Activated CD4-positive, alpha-beta T cell treated with anti-CD3 and anti-CD28 coated beads, Interleukin-2, amount 10 ng/mL, durations not matched to agents 7 days and 5 days (primary cell): ENCODE data around the gene TMED6. TPM values are rescaled to one million over a fixed set of nuclear protein-coding genes. Genes with fewer than 3 reads are reported as not detected.
"Not testable (repeated sequence)": the region's sequence is repeated elsewhere in the genome, so short reads cannot be mapped to it uniquely, and the experiment has no call there.

Source experiments
- CTCF ChIA-PET: fragments of 350-600 bp; sonication (Branson Sonifier 250); formaldehyde crosslinking; loops from one replicate; lab custom pipeline; 2021; ENCODE audit warnings: antibody characterized with exemption; lab: Charles Lee
- POLR2A ChIA-PET: fragments of 350-600 bp; sonication (Branson Sonifier 250); formaldehyde crosslinking; loops from one replicate; lab custom pipeline; 2021; ENCODE audit warnings: antibody characterized with exemption; lab: Charles Lee
- DNase-seq: peaks from one replicate; pipeline ENCODE4 v3.0.0-alpha.2; 2020
- H3K27ac Mint-ChIP-seq: one replicate; pipeline ENCODE4 v1.8.0; 2021; ENCODE audit warnings: mild to moderate bottlenecking, moderate library complexity, mixed read lengths
- H3K27me3 Mint-ChIP-seq: one replicate; pipeline ENCODE4 v1.8.0; 2021; ENCODE audit warnings: mixed read lengths
- H3K36me3 Mint-ChIP-seq: one replicate; pipeline ENCODE4 v1.8.0; 2021; ENCODE audit warnings: low read depth, mixed read lengths
- H3K4me1 Mint-ChIP-seq: one replicate; pipeline ENCODE4 v1.8.0; 2021; ENCODE audit warnings: mixed read lengths
- H3K4me3 Mint-ChIP-seq: one replicate; pipeline ENCODE4 v1.8.0; 2021; ENCODE audit warnings: mild to moderate bottlenecking, moderate library complexity, mixed read lengths
- H3K9me3 Mint-ChIP-seq: one replicate; pipeline ENCODE4 v1.8.0; 2021; ENCODE audit warnings: mixed read lengths
- total RNA-seq, 2 experiments: library from RNA; stranded (reverse); gene quantifications; one replicate each; pipeline ENCODE4 v1.2.3, GENCODE V29; 2021

The TMED6 gene
- total RNA-seq, 2 experiments from 2014 or later = 1.0 to 1.3 TPM

GRCh38 chr16:69378036-69378435 lies 26.4 kb upstream of the TMED6 start:
- H3K36me3 Mint-ChIP-seq = peaks cover 36% of the 10 kb centered on the region
- H3K27me3 Mint-ChIP-seq = no peaks in the 10 kb centered on the region
- POLR2A ChIA-PET = interaction anchor here (0.7 kb wide), 1 partner anchor 230 kb away, joined by 4 read pairs; no protein-coding TSS in a partner anchor
- no peak for DNase-seq
- H3K4me1 Mint-ChIP-seq = peaks cover 24% of the 10 kb centered on the region
- H3K4me3 Mint-ChIP-seq = no peak overlapping the region
- no peaks in the 10 kb centered on the region for H3K9me3 Mint-ChIP-seq
- H3K27ac Mint-ChIP-seq = no peak overlapping the region
- CTCF ChIA-PET = interaction anchor here (0.7 to 1.2 kb wide), 3 partner anchors 10 to 174 kb away, joined by 3 to 4 read pairs (median 3); no protein-coding TSS in a partner anchor

GRCh38 chr16:69376393-69377059 lies 24.9 kb upstream of the TMED6 start:
- Mint-ChIP-seq H3K36me3 (peaks cover 32% of the 10 kb centered on the region), H3K27me3 (no peaks in the 10 kb centered on the region), H3K27ac (no peak overlapping the region), H3K4me3 (no peak overlapping the region), H3K9me3 (no peaks in the 10 kb centered on the region), H3K4me1 (peaks cover 14% of the 10 kb centered on the region)
- ChIA-PET POLR2A (no interaction called here), CTCF (interaction anchor here (0.7 to 1.4 kb wide), 3 partner anchors 9 to 30 kb away, joined by 3 to 6 read pairs (median 5); partner anchors contain the start of gene TERF2)
- no peak for DNase-seq

GRCh38 chr16:69373019-69373418 lies 21.4 kb upstream of the TMED6 start:
- Mint-ChIP-seq H3K4me1 (peaks cover 12% of the 10 kb centered on the region), H3K9me3 (no peaks in the 10 kb centered on the region), H3K27me3 (no peaks in the 10 kb centered on the region), H3K4me3 (no peak overlapping the region), H3K27ac (no peak overlapping the region), H3K36me3 (peaks cover 41% of the 10 kb centered on the region)
- ChIA-PET POLR2A (no interaction called here), CTCF (interaction anchor here (0.8 kb wide), 1 partner anchor 12 kb away, joined by 3 read pairs; no protein-coding TSS in a partner anchor)
- DNase-seq = no peak

GRCh38 chr16:69371564-69371963 lies 20.0 kb upstream of the TMED6 start:
- no peaks in the 10 kb centered on the region for H3K9me3 Mint-ChIP-seq
- DNase-seq = no peak
- no peaks in the 10 kb centered on the region for H3K27me3 Mint-ChIP-seq
- no peak overlapping the region for H3K4me3 Mint-ChIP-seq
- ChIA-PET POLR2A (interaction anchor here (0.6 kb wide), 1 partner anchor 54 kb away, joined by 3 read pairs; no protein-coding TSS in a partner anchor), CTCF (no interaction called here)
- peaks cover 42% of the 10 kb centered on the region for H3K36me3 Mint-ChIP-seq
- H3K4me1 Mint-ChIP-seq = peaks cover 12% of the 10 kb centered on the region
- H3K27ac Mint-ChIP-seq = no peak overlapping the region

- H3K27ac Mint-ChIP-seq = no peak overlapping the region
- H3K4me1 Mint-ChIP-seq = peaks cover 12% of the 10 kb centered on the region
Observed at GRCh38 chr16:69368866-69369265, 17.3 kb upstream of the TMED6 start.

GRCh38 chr16:69367980-69368379 lies 16.4 kb upstream of the TMED6 start:
- Mint-ChIP-seq H3K9me3 (no peaks in the 10 kb centered on the region), H3K27ac (no peak overlapping the region), H3K36me3 (peaks cover 49% of the 10 kb centered on the region), H3K4me3 (no peak overlapping the region), H3K27me3 (no peaks in the 10 kb centered on the region), H3K4me1 (peaks cover 9% of the 10 kb centered on the region)
- CTCF ChIA-PET = no interaction called here
- POLR2A ChIA-PET = no interaction called here
- DNase-seq = no peak

More at GRCh38 chr16:69368866-69369265, 17.3 kb upstream of the TMED6 start:
- Mint-ChIP-seq H3K27me3 (no peaks in the 10 kb centered on the region), H3K36me3 (peaks cover 48% of the 10 kb centered on the region), H3K4me3 (no peak overlapping the region), H3K9me3 (no peaks in the 10 kb centered on the region)
- ChIA-PET POLR2A (no interaction called here), CTCF (no interaction called here)
- DNase-seq = no peak

GRCh38 chr16:69366431-69366830 lies 14.8 kb upstream of the TMED6 start:
- H3K27ac Mint-ChIP-seq = no peak overlapping the region
- peaks cover 9% of the 10 kb centered on the region for H3K4me1 Mint-ChIP-seq
- no peak for DNase-seq
- ChIA-PET CTCF (interaction anchor here (0.5 kb wide), 1 partner anchor 59 kb away, joined by 3 read pairs; no protein-coding TSS in a partner anchor), POLR2A (no interaction called here)
- H3K36me3 Mint-ChIP-seq = peaks cover 44% of the 10 kb centered on the region
- H3K4me3 Mint-ChIP-seq = no peak overlapping the region
- H3K27me3 Mint-ChIP-seq = no peaks in the 10 kb centered on the region
- H3K9me3 Mint-ChIP-seq = no peaks in the 10 kb centered on the region

- Mint-ChIP-seq H3K27ac (no peak overlapping the region), H3K9me3 (no peaks in the 10 kb centered on the region), H3K4me1 (peaks cover 9% of the 10 kb centered on the region), H3K27me3 (no peaks in the 10 kb centered on the region), H3K4me3 (no peak overlapping the region), H3K36me3 (peaks cover 49% of the 10 kb centered on the region)
- POLR2A ChIA-PET = no interaction called here
- DNase-seq = no peak
- CTCF ChIA-PET = no interaction called here
Observed at GRCh38 chr16:69365901-69366300, 14.3 kb upstream of the TMED6 start.

GRCh38 chr16:69364088-69364487 lies 12.5 kb upstream of the TMED6 start:
- ChIA-PET CTCF (no interaction called here), POLR2A (no interaction called here)
- DNase-seq = no peak
- Mint-ChIP-seq H3K36me3 (peaks cover 38% of the 10 kb centered on the region), H3K4me1 (peaks cover 5% of the 10 kb centered on the region), H3K27ac (no peak overlapping the region), H3K27me3 (no peaks in the 10 kb centered on the region), H3K4me3 (no peak overlapping the region), H3K9me3 (no peaks in the 10 kb centered on the region)

GRCh38 chr16:69363281-69363717 lies 11.7 kb upstream of the TMED6 start:
- POLR2A ChIA-PET = no interaction called here
- no peak for DNase-seq
- H3K4me3 Mint-ChIP-seq = no peak overlapping the region
- H3K4me1 Mint-ChIP-seq = peaks cover 5% of the 10 kb centered on the region
- CTCF ChIA-PET = no interaction called here
- peaks cover 34% of the 10 kb centered on the region for H3K36me3 Mint-ChIP-seq
- H3K27ac Mint-ChIP-seq = peak overlapping the region; percentile 7
- no peaks in the 10 kb centered on the region for H3K9me3 Mint-ChIP-seq
- no peaks in the 10 kb centered on the region for H3K27me3 Mint-ChIP-seq

GRCh38 chr16:69360070-69360469 lies 8.5 kb upstream of the TMED6 start:
- H3K27me3 Mint-ChIP-seq, H3K9me3 Mint-ChIP-seq, H3K4me1 Mint-ChIP-seq, CTCF ChIA-PET, H3K4me3 Mint-ChIP-seq, POLR2A ChIA-PET, H3K27ac Mint-ChIP-seq, DNase-seq: not testable (repeated sequence)
- peaks cover 34% of the 10 kb centered on the region for H3K36me3 Mint-ChIP-seq

- no peak overlapping the region for H3K4me3 Mint-ChIP-seq
- no peak for DNase-seq
- POLR2A ChIA-PET = interaction anchor here (0.6 kb wide), 1 partner anchor 65 kb away, joined by 4 read pairs; no protein-coding TSS in a partner anchor
Observed at GRCh38 chr16:69350536-69351133, 951 bp downstream of the TMED6 start.

GRCh38 chr16:69349536-69349935 lies 2.0 kb downstream of the TMED6 start:
- Mint-ChIP-seq H3K36me3 (peaks cover 20% of the 10 kb centered on the region), H3K9me3 (no peaks in the 10 kb centered on the region), H3K4me3 (no peak overlapping the region), H3K27ac (no peak overlapping the region), H3K4me1 (no peaks in the 10 kb centered on the region), H3K27me3 (no peaks in the 10 kb centered on the region)
- ChIA-PET CTCF (interaction anchor here (0.6 kb wide), 1 partner anchor 515 kb away, joined by 3 read pairs; no protein-coding TSS in a partner anchor), POLR2A (interaction anchor here (0.7 kb wide), 1 partner anchor 37 kb away, joined by 12 read pairs; no protein-coding TSS in a partner anchor)
- DNase-seq = no peak

More at GRCh38 chr16:69350536-69351133, 951 bp downstream of the TMED6 start:
- H3K27ac Mint-ChIP-seq = no peak overlapping the region
- H3K36me3 Mint-ChIP-seq = peaks cover 24% of the 10 kb centered on the region
- no peaks in the 10 kb centered on the region for H3K9me3 Mint-ChIP-seq
- H3K27me3 Mint-ChIP-seq = no peaks in the 10 kb centered on the region
- CTCF ChIA-PET = interaction anchor here (0.6 kb wide), 3 partner anchors 91 to 1097 kb away, joined by 3 to 4 read pairs (median 3); no protein-coding TSS in a partner anchor
- no peaks in the 10 kb centered on the region for H3K4me1 Mint-ChIP-seq
